Ascending aorta (tissue), 2 donors: Measurements from ENCODE around the gene CORO7. TPM values are rescaled to one million over a fixed set of nuclear protein-coding genes. Genes with fewer than 3 reads are reported as not detected.

Experiments used
- DNase-seq, 2 donors: peaks; one replicate each; pipeline ENCODE4 v3.0.0-alpha.2; 2019; ENCODE audit warnings: low spot score in 2 of 2
- H3K27ac ChIP-seq, 2 donors: fragments of 200-600 bp; sonication (generic); one replicate each; pipeline ENCODE4 v1.5.1; 2016 to 2017; ENCODE audit warnings: mild to moderate bottlenecking in 1 of 2
- H3K27me3 ChIP-seq: fragments of 200-600 bp; sonication (generic); one replicate; pipeline ENCODE4 v1.5.1; 2017
- H3K36me3 ChIP-seq, 2 donors: fragments of 200-600 bp; sonication (generic); one replicate each; pipeline ENCODE4 v1.5.1; 2016
- H3K4me1 ChIP-seq, 2 donors: fragments of 200-600 bp; sonication (generic); one replicate each; pipeline ENCODE4 v1.5.1; 2016 to 2017; ENCODE audit warnings: mild to moderate bottlenecking in 1 of 2
- H3K4me3 ChIP-seq, 2 donors: fragments of 200-600 bp; sonication (generic); one replicate each; pipeline ENCODE4 v1.5.1; 2016 to 2017; ENCODE audit warnings: mild to moderate bottlenecking in 1 of 2
- H3K9me3 ChIP-seq, 2 donors: fragments of 200-600 bp; sonication (generic); one replicate each; pipeline ENCODE4 v1.5.1; 2016
- CTCF ChIP-seq, 3 experiments: fragments of 200-600 bp in 2 of 3; fragments of 450-650 bp in 1 of 3; sonication (generic) in 2 of 3; IDR thresholded peaks; one replicate each; pipeline ENCODE4 v1.5.1; 2016 to 2019; ENCODE audit warnings: antibody characterized with exemption in 3 of 3, mild to moderate bottlenecking in 1 of 3, moderate library complexity in 1 of 3
- intact Hi-C: fragments of 100-400 bp; cut with DNase I; formaldehyde crosslinking; loops from one replicate; pipeline ENCODE4 v1.15.1; 2023
- total RNA-seq: library from RNA; depleted of rRNA; stranded (reverse); fragments of >200 nt; gene quantifications from one replicate; pipeline ENCODE4 v1.1.0, GENCODE V29; 2016

CORO7 gene
- total RNA-seq, 1 donor from 2014 or later = 41.9 TPM

- H3K4me3 ChIP-seq = peak overlapping the region in 1 of 2 donors; percentile 75
- H3K27me3 ChIP-seq = no peaks in the 10 kb centered on the region
- H3K36me3 ChIP-seq = no peaks in the 10 kb centered on the region
- intact Hi-C loops = no loop called here
- peak overlapping the region; percentile 94 to 97 for H3K27ac ChIP-seq
- peaks cover 14 to 22% of the 10 kb centered on the region in 2 donors for H3K4me1 ChIP-seq
- peak; percentile 65 to 76 (median 67) for TF ChIP-seq CTCF (IDR thresholded peaks at IDR 0.05)
- no peaks in the 10 kb centered on the region for H3K9me3 ChIP-seq
- no peak for DNase-seq
These were observed 102.5 kb downstream of the CORO7 start for GRCh38 chr16:4313563-4314531.

GRCh38 chr16:4309833-4310266, 106.5 kb downstream of the CORO7 start:
- intact Hi-C loops = loop anchor here (2.0 kb wide), 1 partner anchor 15 kb away; no protein-coding TSS in a partner anchor
- peak in 1 of 2 donors; percentile 84 for DNase-seq
- H3K27ac ChIP-seq = peak overlapping the region; percentile 72 to 76

DNA sequence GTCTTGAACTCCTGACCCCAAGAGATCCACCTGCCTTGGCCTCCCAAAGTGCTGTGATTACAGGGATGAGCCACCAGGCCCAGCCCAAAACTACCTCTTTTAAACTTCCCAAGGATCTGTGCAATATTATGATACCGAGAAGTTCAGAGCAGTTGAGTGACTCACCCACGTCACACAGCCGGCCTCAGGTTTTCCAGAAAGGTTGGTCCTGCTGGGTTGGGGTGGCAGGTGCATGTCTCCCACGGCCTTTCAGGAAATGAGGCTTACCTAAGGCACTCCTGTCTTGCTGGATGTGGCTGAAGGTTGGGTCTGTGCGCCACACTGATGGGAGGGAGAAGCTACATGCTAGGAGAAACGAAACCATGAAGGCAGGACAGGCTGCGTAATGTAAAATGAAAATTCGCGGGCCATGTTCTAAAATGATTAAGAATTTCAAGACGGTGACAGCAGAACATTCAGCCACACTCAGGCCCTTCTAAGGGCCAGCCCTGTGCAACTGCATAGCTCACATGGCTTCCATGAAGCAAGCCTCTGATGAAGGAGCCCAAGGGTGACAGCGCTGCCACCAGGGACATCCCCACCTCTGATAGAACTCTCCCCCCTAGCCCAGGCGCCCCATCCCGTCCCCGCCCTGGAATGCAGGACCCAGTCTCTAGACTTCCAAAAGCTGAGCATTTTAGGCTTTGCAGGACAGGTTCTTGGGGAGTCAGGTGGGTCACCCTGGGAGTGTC, 107.1 kb downstream of the CORO7 start:
- Histone ChIP-seq H3K27ac (peak overlapping the region; percentile 72 to 76), H3K4me3 (no peak overlapping the region), H3K4me1 (peaks cover 0 to 7% of the 10 kb centered on the region in 2 donors), H3K9me3 (no peaks in the 10 kb centered on the region), H3K36me3 (no peaks in the 10 kb centered on the region), H3K27me3 (no peaks in the 10 kb centered on the region)
- intact Hi-C loops = no loop called here
- TF ChIP-seq CTCF (IDR thresholded peaks at IDR 0.05) = no peak
- no peak for DNase-seq

More at GRCh38 chr16:4309833-4310266, 106.5 kb downstream of the CORO7 start:
- Histone ChIP-seq H3K27me3 (no peaks in the 10 kb centered on the region), H3K4me1 (peaks cover 0 to 9% of the 10 kb centered on the region in 2 donors), H3K36me3 (no peaks in the 10 kb centered on the region), H3K9me3 (no peaks in the 10 kb centered on the region), H3K4me3 (no peak overlapping the region)
- peak; percentile 25 to 57 (median 43) for TF ChIP-seq CTCF (IDR thresholded peaks at IDR 0.05)

- no peak for TF ChIP-seq CTCF (IDR thresholded peaks at IDR 0.05)
- H3K27me3 ChIP-seq = no peaks in the 10 kb centered on the region
- peak overlapping the region; percentile 77 to 85 for H3K27ac ChIP-seq
- H3K4me1 ChIP-seq = peaks cover 0 to 7% of the 10 kb centered on the region in 2 donors
- peak; percentile 65 to 97 for DNase-seq
- intact Hi-C loops = loop anchor here (1.0 kb wide), 2 partner anchors 8 kb away; no protein-coding TSS in a partner anchor
- no peaks in the 10 kb centered on the region for H3K9me3 ChIP-seq
- H3K36me3 ChIP-seq = no peaks in the 10 kb centered on the region
- peak overlapping the region; percentile 53 for H3K4me3 ChIP-seq
These were observed 109.0 kb downstream of the CORO7 start for GRCh38 chr16:4307215-4308037.
